Breast epithelium (tissue), 3 donors: ENCODE results near the gene NCK2.

Experiments used
- POLR2A ChIP-seq: fragments of 450-650 bp; IDR thresholded peaks from one replicate; pipeline ENCODE4 v1.6.1; 2016; ENCODE audit warnings: antibody characterized with exemption, mild to moderate bottlenecking, moderate library complexity
- POLR2AphosphoS5 ChIP-seq, 3 donors: sonication (generic); formaldehyde crosslinking; IDR thresholded peaks; one replicate each; pipeline ENCODE4 v1.6.1; 2017; ENCODE audit warnings: antibody characterized with exemption in 3 of 3
- TF ChIP-seq, protein P1 (sequence below), 3 donors: fragments of 450-650 bp; IDR thresholded peaks; one replicate each; pipeline ENCODE4 v1.5.1; 2016 to 2017; ENCODE audit warnings: antibody characterized with exemption in 3 of 3, mild to moderate bottlenecking in 3 of 3, moderate library complexity in 3 of 3

DNA sequence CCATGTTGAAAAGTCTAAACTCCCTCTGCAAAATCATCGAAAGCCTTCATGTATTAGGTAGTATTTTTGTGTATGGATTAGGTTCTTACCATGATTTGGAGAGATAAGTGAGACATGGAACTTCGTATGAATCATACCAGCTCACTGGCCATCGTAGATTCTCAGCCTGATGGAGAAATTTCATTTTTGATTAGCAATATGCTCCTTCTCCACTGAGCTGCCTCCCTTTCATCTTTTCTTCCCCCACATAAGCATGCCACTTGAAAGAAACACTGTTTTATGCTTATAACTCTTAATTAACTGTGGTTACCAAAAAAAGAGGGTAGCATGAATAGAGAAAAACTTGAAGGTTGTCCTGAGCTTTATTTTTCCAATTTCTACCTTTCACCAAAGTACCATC is 111.9 kb downstream of the NCK2 start:
- TF ChIP-seq, protein P1, sequence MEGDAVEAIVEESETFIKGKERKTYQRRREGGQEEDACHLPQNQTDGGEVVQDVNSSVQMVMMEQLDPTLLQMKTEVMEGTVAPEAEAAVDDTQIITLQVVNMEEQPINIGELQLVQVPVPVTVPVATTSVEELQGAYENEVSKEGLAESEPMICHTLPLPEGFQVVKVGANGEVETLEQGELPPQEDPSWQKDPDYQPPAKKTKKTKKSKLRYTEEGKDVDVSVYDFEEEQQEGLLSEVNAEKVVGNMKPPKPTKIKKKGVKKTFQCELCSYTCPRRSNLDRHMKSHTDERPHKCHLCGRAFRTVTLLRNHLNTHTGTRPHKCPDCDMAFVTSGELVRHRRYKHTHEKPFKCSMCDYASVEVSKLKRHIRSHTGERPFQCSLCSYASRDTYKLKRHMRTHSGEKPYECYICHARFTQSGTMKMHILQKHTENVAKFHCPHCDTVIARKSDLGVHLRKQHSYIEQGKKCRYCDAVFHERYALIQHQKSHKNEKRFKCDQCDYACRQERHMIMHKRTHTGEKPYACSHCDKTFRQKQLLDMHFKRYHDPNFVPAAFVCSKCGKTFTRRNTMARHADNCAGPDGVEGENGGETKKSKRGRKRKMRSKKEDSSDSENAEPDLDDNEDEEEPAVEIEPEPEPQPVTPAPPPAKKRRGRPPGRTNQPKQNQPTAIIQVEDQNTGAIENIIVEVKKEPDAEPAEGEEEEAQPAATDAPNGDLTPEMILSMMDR (IDR thresholded peaks at IDR 0.05): no peak
- TF ChIP-seq POLR2A (no peak), POLR2AphosphoS5 (IDR thresholded peaks at IDR 0.05) (no peak)
